HUDEP-2 (cell line): ENCODE results near the gene LASP1.
"Not testable (repeated sequence)": the region's sequence is repeated elsewhere in the genome, so short reads cannot be mapped to it uniquely, and the experiment has no call there.

Experiments used
- DNase-seq, 76 experiments: peaks; one replicate each; lab custom pipeline; 2025; ENCODE audit not compliant: unreplicated experiment in 76 of 76; lab: John Stamatoyannopoulos, UW

Gene LASP1

DNA sequence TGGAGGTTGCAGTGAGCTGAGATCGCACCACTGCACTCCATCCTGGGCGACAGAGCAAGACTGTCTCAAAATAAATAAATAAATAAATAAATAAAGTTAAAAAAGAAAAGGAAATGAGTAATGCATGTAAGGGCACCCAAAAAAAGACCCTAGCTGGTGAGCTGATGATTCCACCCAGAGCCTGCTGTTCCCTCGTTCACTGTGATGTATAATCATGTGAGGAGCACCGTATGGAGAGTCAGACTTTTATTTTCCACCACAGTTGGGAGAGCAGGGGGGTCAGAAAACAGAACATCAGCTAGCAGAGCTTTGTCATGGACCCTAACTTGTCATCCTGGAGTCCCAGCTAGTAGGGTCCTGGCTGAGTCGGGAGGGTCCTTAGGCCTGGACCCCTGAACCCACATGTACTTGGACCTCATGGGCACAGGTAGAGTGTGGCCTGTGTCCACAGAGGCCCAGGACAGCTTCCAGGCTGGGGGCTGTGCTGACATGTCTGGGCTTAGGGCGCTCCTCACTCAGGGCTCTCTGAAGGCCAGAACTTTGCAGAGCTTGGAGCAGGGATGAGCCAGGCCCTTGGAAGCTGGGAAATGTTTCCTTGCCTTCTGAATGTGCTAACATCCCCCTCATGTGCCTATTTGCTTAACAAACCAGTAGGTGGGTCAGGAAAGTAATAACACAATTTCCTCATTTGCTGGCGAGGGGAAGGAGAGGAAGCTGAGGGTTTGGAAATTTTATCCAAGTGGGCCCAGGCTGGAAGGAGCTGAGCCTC is 36.8 kb downstream of the LASP1 start:
- no peak for DNase-seq

GRCh38 chr17:38907930-38908675 is 38.2 kb downstream of the LASP1 start:
- no peak for DNase-seq

DNA sequence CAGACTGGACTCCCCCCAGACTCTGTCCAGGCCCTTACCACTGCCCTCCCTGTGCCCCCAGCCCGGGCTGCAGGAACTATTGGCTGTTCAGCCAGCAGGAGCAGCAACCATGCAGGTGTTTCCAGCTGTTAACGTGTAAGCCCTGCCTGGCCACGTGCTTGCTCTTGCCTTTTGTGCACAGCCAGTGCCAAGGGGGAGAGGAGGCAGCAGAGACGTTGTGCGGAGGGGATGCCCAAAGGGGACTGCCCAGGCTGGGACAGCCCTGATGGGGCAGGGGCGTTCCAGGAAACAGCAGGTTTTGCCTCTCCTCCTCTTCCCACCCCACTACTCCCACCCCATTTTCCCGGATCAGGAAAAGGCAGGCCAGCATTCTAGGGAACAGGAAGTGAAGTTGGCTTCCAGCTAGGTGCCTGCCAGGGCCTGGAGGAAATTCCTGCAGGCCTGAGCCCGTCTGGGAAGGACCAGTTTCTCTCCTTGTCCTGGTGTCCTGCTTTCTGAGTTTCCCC is 38.9 kb downstream of the LASP1 start:
- no peak for DNase-seq

GRCh38 chr17:38910325-38910724 is 40.5 kb downstream of the LASP1 start:
- DNase-seq, result no peak

- no peak for DNase-seq
Measured at GRCh38 chr17:38911081-38911730, 41.3 kb downstream of the LASP1 start.

GRCh38 chr17:38911731-38912081 is 41.8 kb downstream of the LASP1 start:
- not testable (repeated sequence) for DNase-seq

DNA sequence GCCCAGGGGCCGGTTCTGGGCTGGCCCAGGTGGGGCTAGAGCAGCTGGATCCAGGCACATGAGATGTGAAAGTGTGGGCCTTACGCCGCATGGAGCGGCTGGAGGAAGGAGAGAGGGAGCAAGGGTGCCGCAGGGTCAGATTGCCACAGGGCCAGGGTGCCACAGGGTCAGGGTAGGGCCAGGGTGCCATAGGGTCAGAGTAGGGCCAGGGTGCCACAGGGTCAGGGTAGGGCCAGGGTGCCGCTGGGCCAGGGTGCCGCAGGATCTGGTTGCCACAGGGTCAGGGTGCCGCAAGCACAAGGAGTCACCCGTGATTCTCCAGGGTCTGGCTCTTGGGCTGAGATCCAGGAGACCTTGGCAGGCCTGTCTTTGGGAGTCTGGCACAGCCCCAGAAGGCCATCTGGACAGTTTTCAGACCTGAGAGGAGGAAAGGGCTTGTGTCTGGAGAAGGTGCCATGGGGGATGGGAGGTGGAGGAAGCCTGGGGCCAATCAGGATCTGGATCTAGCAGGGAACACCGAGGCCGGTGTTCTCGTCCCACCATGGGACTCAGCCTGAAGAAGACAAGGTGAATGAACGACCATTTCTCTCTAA is 42.5 kb downstream of the LASP1 start:
- no peak for DNase-seq

DNA sequence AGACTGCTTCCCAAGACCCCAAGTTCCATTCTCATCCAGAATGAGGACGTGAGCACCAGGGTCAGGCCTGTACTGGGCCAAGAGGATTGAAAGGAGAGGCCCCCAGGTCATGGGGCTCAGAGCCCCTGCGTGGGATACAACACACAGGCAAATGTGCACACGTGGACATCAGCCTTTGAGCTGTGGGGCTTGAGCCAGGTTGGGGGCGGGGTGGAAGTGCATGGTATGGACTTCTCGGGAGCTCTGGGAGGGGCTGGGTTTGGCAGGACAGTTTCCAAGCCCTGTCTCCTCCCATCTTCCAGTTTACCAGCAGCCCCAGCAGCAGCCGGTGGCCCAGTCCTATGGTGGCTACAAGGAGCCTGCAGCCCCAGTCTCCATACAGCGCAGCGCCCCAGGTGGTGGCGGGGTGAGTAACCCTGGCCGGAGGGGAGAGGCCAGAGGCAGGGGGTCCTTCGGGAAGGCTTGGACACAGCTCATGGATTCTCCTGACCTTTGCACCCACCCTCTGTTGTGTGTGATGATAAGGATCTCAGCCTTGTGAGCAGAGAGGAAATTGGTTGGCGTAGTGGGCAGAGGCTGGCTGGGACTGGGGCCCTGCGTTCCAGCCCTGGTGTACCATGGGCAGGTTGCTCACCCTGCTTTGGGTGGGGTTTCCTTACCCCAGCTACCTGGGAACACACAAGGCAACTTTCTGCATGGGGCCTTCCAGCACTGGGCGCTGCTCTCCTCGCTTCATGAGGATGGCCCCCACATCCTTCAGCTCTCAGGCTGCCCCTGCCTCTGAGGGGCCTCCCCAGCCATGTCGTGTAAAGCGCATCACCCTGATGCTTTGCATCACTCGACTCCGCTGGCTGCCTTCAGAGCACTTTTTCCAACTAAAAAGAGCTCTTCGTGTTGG is 45.1 kb downstream of the LASP1 start:
- DNase-seq, result peak in 1 of 76 experiments; percentile 2

DNA sequence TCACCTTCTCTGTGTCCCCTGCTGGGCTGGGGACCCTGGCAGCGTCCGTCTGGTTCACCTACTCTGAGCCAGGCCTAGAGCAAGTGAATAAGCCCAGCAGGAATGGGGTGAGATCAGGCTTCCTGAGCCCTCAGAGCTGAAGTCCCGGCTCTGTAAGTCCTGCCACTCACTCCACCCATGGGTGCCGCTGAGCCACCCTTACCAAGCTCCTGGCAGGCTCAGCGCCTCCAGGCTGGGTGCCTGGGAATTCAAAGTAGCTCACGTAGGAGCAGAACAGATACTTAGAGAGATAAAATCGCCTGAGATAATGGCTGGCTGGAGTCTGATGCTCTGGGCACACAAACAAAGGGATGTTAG is 45.8 kb downstream of the LASP1 start:
- DNase-seq, result no peak

- no peak for DNase-seq
Measured at GRCh38 chr17:38916771-38917170, 46.9 kb downstream of the LASP1 start.

DNA sequence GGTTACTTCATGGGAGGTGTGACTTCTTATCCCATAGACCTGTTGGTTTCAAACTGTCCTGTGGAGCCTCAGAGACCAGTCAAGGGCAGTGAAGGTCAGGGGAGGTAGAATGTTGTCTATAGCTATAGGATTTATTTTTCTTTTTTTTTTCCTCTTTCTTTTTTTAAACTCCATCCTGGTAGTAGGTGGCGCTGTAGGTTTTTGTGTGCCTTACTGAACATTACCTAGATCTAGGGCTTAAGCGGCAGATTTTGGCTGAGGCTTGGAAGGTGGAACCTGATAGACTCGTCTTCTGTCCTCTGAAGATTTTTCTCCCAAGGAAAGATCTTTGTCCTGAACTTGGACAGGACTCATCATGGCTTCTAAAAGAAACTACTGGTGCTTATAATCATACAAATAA is 47.4 kb downstream of the LASP1 start:
- DNase-seq, result no peak

- DNase-seq, result no peak
Measured at GRCh38 chr17:38918129-38918913, 48.5 kb downstream of the LASP1 start.

DNA sequence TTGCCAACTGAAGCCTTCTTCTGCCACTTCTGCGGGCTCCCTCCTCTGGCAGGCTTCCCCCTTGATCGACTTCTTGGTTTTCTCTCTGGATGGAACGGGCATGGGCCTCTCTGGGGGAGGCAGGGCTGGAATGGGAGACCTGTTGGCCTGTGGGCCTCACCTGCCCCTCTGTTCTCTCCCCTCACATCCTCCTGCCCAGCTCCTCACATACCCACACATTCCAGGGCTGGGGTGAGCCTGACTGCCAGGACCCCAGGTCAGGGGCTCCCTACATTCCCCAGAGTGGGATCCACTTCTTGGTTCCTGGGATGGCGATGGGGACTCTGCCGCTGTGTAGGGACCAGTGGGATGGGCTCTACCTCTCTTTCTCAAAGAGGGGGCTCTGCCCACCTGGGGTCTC is 49.1 kb downstream of the LASP1 start:
- DNase-seq, result no peak

GRCh38 chr17:38919316-38920078 is 49.6 kb downstream of the LASP1 start:
- DNase-seq, result no peak

DNA sequence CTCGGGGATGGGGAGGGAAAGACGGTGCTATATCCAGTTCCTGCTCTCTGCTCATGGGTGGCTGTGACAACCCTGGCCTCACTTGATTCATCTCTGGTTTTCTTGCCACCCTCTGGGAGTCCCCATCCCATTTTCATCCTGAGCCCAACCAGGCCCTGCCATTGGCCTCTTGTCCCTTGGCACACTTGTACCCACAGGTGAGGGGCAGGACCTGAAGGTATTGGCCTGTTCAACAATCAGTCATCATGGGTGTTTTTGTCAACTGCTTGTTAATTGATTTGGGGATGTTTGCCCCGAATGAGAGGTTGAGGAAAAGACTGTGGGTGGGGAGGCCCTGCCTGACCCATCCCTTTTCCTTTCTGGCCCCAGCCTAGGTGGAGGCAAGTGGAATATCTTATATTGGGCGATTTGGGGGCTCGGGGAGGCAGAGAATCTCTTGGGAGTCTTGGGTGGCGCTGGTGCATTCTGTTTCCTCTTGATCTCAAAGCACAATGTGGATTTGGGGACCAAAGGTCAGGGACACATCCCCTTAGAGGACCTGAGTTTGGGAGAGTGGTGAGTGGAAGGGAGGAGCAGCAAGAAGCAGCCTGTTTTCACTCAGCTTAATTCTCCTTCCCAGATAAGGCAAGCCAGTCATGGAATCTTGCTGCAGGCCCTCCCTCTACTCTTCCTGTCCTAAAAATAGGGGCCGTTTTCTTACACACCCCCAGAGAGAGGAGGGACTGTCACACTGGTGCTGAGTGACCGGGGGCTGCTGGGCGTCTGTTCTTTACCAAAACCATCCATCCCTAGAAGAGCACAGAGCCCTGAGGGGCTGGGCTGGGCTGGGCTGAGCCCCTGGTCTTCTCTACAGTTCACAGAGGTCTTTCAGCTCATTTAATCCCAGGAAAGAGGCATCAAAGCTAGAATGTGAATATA is 50.8 kb downstream of the LASP1 start:
- DNase-seq, result no peak

DNA sequence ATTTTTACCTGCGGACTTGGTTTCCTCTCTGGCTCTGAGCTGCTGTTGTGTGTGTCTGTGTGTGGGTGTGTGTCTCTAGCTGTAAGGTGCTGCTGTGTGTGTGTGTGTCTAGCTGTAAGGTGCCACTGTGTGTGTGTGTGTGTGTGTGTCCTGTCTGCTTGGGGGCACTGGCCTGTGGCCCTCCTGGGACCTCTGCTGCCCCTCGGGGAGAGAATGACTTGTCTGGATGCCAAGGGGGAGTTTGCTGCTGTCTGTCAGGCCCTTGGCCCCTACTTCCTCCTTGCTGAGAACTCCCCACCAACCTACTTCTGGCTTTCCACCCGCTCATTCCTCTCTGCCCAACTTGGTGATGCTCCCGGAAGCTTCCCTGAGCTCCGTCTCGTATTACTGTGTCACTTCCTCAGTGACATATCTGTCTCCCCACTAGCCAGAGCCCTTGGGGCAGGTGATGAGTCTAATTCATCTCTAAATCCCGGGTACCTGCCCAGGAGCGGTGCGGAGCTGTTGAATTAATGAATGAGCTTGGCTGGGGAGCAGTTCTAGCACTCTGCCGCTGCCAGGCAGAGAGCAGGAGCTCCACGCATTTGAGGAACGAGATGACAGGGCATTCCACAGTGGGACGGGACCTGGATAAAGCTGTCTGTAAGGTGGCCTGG is 52.0 kb downstream of the LASP1 start:
- no peak for DNase-seq
